CD4-positive, alpha-beta T cell treated with Interleukin-17A for 1 hour (primary cell): ENCODE measurements around the gene CAPN7.
"Not testable (repeated sequence)": the region's sequence is repeated elsewhere in the genome, so short reads cannot be mapped to it uniquely, and the experiment has no call there.

ENCODE experiments used
- DNase-seq: peaks from one replicate; pipeline ENCODE4 v3.0.0-alpha.2; 2020

CAPN7 gene

GRCh38 chr3:15205934-15206661, at the start of gene CAPN7:
Gene CAPN7, plus strand, starts transcription at chr3:15206246. Its CDS starts 250 bp downstream, at chr3:15206496.
- DNase-seq = peak; percentile 95

- no peak for DNase-seq
Observed at GRCh38 chr3:15157441-15157840, 48.6 kb upstream of the CAPN7 start.

- DNase-seq = no peak
Observed at GRCh38 chr3:15159501-15160136, 46.4 kb upstream of the CAPN7 start.

GRCh38 chr3:15160662-15161061, 45.4 kb upstream of the CAPN7 start:
- no peak for DNase-seq

GRCh38 chr3:15161133-15161532, 44.9 kb upstream of the CAPN7 start:
- no peak for DNase-seq

- not testable (repeated sequence) for DNase-seq
Observed at GRCh38 chr3:15163656-15164055, 42.4 kb upstream of the CAPN7 start.

GRCh38 chr3:15164340-15164739, 41.7 kb upstream of the CAPN7 start:
- no peak for DNase-seq

GRCh38 chr3:15165061-15165460, 41.0 kb upstream of the CAPN7 start:
- no peak for DNase-seq

- DNase-seq = not testable (repeated sequence)
Observed at GRCh38 chr3:15166391-15166790, 39.7 kb upstream of the CAPN7 start.

GRCh38 chr3:15171096-15171495, 35.0 kb upstream of the CAPN7 start:
- DNase-seq = no peak

GRCh38 chr3:15172806-15173205, 33.2 kb upstream of the CAPN7 start:
- no peak for DNase-seq

GRCh38 chr3:15174953-15175352, 31.1 kb upstream of the CAPN7 start:
- no peak for DNase-seq

- no peak for DNase-seq
Observed at GRCh38 chr3:15175605-15176004, 30.4 kb upstream of the CAPN7 start.

- no peak for DNase-seq
Observed at GRCh38 chr3:15180042-15180611, 25.9 kb upstream of the CAPN7 start.

GRCh38 chr3:15181511-15181910, 24.5 kb upstream of the CAPN7 start:
- DNase-seq = no peak

GRCh38 chr3:15181963-15182362, 24.1 kb upstream of the CAPN7 start:
- DNase-seq = no peak

GRCh38 chr3:15183011-15183410, 23.0 kb upstream of the CAPN7 start:
- no peak for DNase-seq

- no peak for DNase-seq
Observed at GRCh38 chr3:15185404-15185803, 20.6 kb upstream of the CAPN7 start.

- no peak for DNase-seq
Observed at GRCh38 chr3:15186101-15186476, 20.0 kb upstream of the CAPN7 start.

- DNase-seq = not testable (repeated sequence)
Observed at GRCh38 chr3:15186477-15187164, 19.4 kb upstream of the CAPN7 start.

- no peak for DNase-seq
Observed at GRCh38 chr3:15197340-15198029, 8.6 kb upstream of the CAPN7 start.

- DNase-seq = no peak
Observed at GRCh38 chr3:15198686-15199085, 7.4 kb upstream of the CAPN7 start.

GRCh38 chr3:15199493-15200105, 6.4 kb upstream of the CAPN7 start:
- DNase-seq = no peak
